Tibial artery (tissue), 4 donors: ENCODE measurements around the gene TCHH.

Experiments used
- DNase-seq, 2 donors: peaks; one replicate each; pipeline ENCODE4 v3.0.0-alpha.2; 2019
- H3K27ac ChIP-seq, 2 donors: fragments of 200-600 bp; sonication (generic) in 1 of 2; 1 replicate in 1 of 2; 2 replicates in 1 of 2; pipeline ENCODE4 v1.5.1; 2018 to 2019; ENCODE audit warnings: mild to moderate bottlenecking in 1 of 2
- H3K27me3 ChIP-seq, 2 donors: fragments of 200-600 bp; sonication (generic) in 1 of 2; one replicate each; pipeline versions ENCODE4 v1.5.1 to v1.6.0; 2016 to 2019
- H3K36me3 ChIP-seq, 3 donors: fragments of 200-600 bp; sonication (generic) in 2 of 3; one replicate each; pipeline ENCODE4 v1.5.1; 2016 to 2019; ENCODE audit warnings: mild to moderate bottlenecking in 2 of 3
- H3K4me1 ChIP-seq, 4 donors: fragments of 200-600 bp; sonication (generic) in 2 of 4; 1 replicate in 3 of 4; 2 replicates in 1 of 4; pipeline ENCODE4 v1.5.1; 2016 to 2019
- H3K4me3 ChIP-seq, 2 donors: fragments of 200-600 bp; sonication (generic) in 1 of 2; 1 replicate in 1 of 2; 2 replicates in 1 of 2; pipeline ENCODE4 v1.5.1; 2018 to 2019; ENCODE audit warnings: mild to moderate bottlenecking in 2 of 2
- H3K9me3 ChIP-seq, 3 donors: fragments of 200-600 bp; sonication (generic) in 1 of 3; one replicate each; pipeline ENCODE4 v1.5.1; 2016 to 2019
- CTCF ChIP-seq, 2 experiments: fragments of 200-600 bp in 1 of 2; fragments of 450-650 bp in 1 of 2; IDR thresholded peaks; one replicate each; pipeline ENCODE4 v1.5.1; 2017 to 2019; ENCODE audit warnings: antibody characterized with exemption in 2 of 2, mild to moderate bottlenecking in 1 of 2, moderate library complexity in 1 of 2
- intact Hi-C: fragments of 100-400 bp; cut with DNase I; formaldehyde crosslinking; loops from one replicate; pipeline ENCODE4 v1.15.0; 2023; ENCODE audit warnings: low total_unique reads

TCHH gene

GRCh38 chr1:152115344-152115743 lies at the start of gene TCHH:
Gene TCHH (minus strand): TSS chr1:152115444. CDS start chr1:152114080, 1,364 bp downstream.
- H3K4me3 ChIP-seq = no peak within 1 kb of the TSS
- H3K4me1 ChIP-seq = peaks cover 0 to 26% (median 22%) of the 10 kb centered on the region in 4 donors
- no peaks in the 10 kb centered on the region for H3K36me3 ChIP-seq
- no peak for DNase-seq
- intact Hi-C loops = no loop called here
- no peaks in the 10 kb centered on the region for H3K9me3 ChIP-seq
- H3K27ac ChIP-seq = no peak within 1 kb of the TSS
- H3K27me3 ChIP-seq = peaks cover 0 to 48% of the 10 kb centered on the region in 2 donors
- TF ChIP-seq CTCF (IDR thresholded peaks at IDR 0.05) = no peak

- intact Hi-C loops = no loop called here
Observed at GRCh38 chr1:152164517-152165136, 49.4 kb upstream of the TCHH start.

GRCh38 chr1:152162792-152163463 lies 47.7 kb upstream of the TCHH start:
- H3K4me1 ChIP-seq = peaks cover 0 to 3% (median under 1%) of the 10 kb centered on the region in 4 donors
- intact Hi-C loops = no loop called here
- no peaks in the 10 kb centered on the region for H3K9me3 ChIP-seq
- no peak for TF ChIP-seq CTCF (IDR thresholded peaks at IDR 0.05)
- DNase-seq = no peak
- no peaks in the 10 kb centered on the region for H3K36me3 ChIP-seq
- H3K27me3 ChIP-seq = no peaks in the 10 kb centered on the region
- no peak overlapping the region for H3K27ac ChIP-seq
- H3K4me3 ChIP-seq = no peak overlapping the region

More at GRCh38 chr1:152164517-152165136, 49.4 kb upstream of the TCHH start:
- Histone ChIP-seq H3K27me3 (no peaks in the 10 kb centered on the region), H3K9me3 (no peaks in the 10 kb centered on the region), H3K36me3 (no peaks in the 10 kb centered on the region), H3K27ac (no peak overlapping the region), H3K4me3 (no peak overlapping the region), H3K4me1 (peaks cover 0 to 14% (median 6%) of the 10 kb centered on the region in 4 donors)
- no peak for TF ChIP-seq CTCF (IDR thresholded peaks at IDR 0.05)
- DNase-seq = no peak

GRCh38 chr1:152160576-152160975 lies 45.3 kb upstream of the TCHH start:
- H3K4me3 ChIP-seq = no peak overlapping the region
- H3K27me3 ChIP-seq = no peaks in the 10 kb centered on the region
- DNase-seq = no peak
- TF ChIP-seq CTCF (IDR thresholded peaks at IDR 0.05) = no peak
- no peaks in the 10 kb centered on the region for H3K9me3 ChIP-seq
- H3K36me3 ChIP-seq = no peaks in the 10 kb centered on the region
- intact Hi-C loops = no loop called here
- H3K27ac ChIP-seq = no peak overlapping the region
- H3K4me1 ChIP-seq = no peaks in the 10 kb centered on the region

GRCh38 chr1:152159144-152159543 lies 43.9 kb upstream of the TCHH start, which contains the start of gene RPTN:
Gene RPTN (minus strand): TSS chr1:152159228. CDS start chr1:152157889, 1,339 bp downstream.
- TF ChIP-seq CTCF (IDR thresholded peaks at IDR 0.05) = no peak
- intact Hi-C loops = no loop called here
- no peaks in the 10 kb centered on the region for H3K36me3 ChIP-seq
- DNase-seq = no peak
- no peaks in the 10 kb centered on the region for H3K9me3 ChIP-seq
- no peaks in the 10 kb centered on the region for H3K27me3 ChIP-seq
- no peak within 1 kb of the TSS for H3K4me3 ChIP-seq
- no peaks in the 10 kb centered on the region for H3K4me1 ChIP-seq
- no peak within 1 kb of the TSS for H3K27ac ChIP-seq
